22Rv1 (cell line): Measurements from ENCODE around the gene ERC1.

Experiments used
- CTCF ChIP-seq: fragments of 450-650 bp; IDR thresholded peaks from 2 replicates; pipeline ENCODE4 v1.5.1; 2017; ENCODE audit warnings: mild to moderate bottlenecking
- ZFX ChIP-seq: fragments of 450-650 bp; IDR thresholded peaks from 2 replicates; pipeline ENCODE4 v1.6.1; 2017; ENCODE audit warnings: antibody characterized with exemption, borderline replicate concordance

GRCh38 chr12:1022032-1022970, 31.3 kb downstream of the ERC1 start:
- TF ChIP-seq CTCF, result no peak
- no peak for TF ChIP-seq ZFX
